Fibroblast of lung (primary cell): Measurements from ENCODE around the gene CIB4.

Experiments used
- CTCF ChIP-seq, 2 donors: IDR thresholded peaks in 1 of 2; conservative IDR thresholded peaks in 1 of 2; 1 replicate in 1 of 2; 2 replicates in 1 of 2; pipeline ENCODE4 v1.5.1; 2011 to 2012; ENCODE audit warnings: low read length in 2 of 2, control low read depth in 1 of 2, inconsistent platforms in 1 of 2, low read depth in 1 of 2, mild to moderate bottlenecking in 1 of 2
- EZH2 ChIP-seq: IDR thresholded peaks from 2 replicates; pipeline ENCODE4 v1.5.1; 2012; ENCODE audit warnings: low read length, control low read depth, mild to moderate bottlenecking; ENCODE audit errors: missing control alignments

- no peak for TF ChIP-seq CTCF (conservative IDR thresholded peaks at IDR 0.05 in 1 of 2, IDR thresholded peaks at IDR 0.05 in 1 of 2; ENCODE audit: low read depth in 1 of 2, low read length in 2 of 2)
- TF ChIP-seq EZH2: no peak
Observed at GRCh38 chr2:26615336-26615859, 25.8 kb downstream of the CIB4 start.
